Thyroid gland (tissue), 4 donors: ENCODE results near the gene KATNAL2.

Experiments
- POLR2A ChIP-seq, 2 donors: fragments of 450-650 bp; IDR thresholded peaks; one replicate each; pipeline ENCODE4 v1.6.1; 2017; ENCODE audit warnings: antibody characterized with exemption in 2 of 2, mild to moderate bottlenecking in 2 of 2, moderate library complexity in 1 of 2
- TF ChIP-seq, protein P1 (sequence below), 6 experiments: fragments of 200-600 bp in 3 of 6; fragments of 450-650 bp in 3 of 6; sonication (generic) in 3 of 6; IDR thresholded peaks; one replicate each; pipeline ENCODE4 v1.5.1; 2016 to 2019; ENCODE audit warnings: antibody characterized with exemption in 6 of 6, mild to moderate bottlenecking in 2 of 6, inconsistent platforms in 1 of 6, moderate library complexity in 1 of 6

DNA sequence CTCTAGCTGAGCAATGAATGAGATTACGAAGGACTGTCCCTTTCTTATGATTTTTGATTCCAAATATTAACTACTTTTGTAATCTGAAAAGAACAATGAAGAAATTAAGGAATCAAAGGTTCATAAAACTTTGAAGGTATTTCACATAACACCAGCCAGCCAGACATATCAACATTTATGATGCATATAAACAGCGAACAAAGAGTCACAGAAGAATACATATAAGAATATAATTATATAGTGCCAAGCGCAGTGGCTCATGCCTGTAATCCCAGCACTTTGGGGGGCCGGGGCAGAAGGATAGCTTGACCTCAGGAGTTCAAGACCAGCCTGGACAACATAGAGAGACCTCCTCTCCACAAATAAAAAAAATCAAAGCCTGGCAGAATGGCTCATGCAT lies 34.2 kb upstream of the KATNAL2 start:
- TF ChIP-seq, protein P1, sequence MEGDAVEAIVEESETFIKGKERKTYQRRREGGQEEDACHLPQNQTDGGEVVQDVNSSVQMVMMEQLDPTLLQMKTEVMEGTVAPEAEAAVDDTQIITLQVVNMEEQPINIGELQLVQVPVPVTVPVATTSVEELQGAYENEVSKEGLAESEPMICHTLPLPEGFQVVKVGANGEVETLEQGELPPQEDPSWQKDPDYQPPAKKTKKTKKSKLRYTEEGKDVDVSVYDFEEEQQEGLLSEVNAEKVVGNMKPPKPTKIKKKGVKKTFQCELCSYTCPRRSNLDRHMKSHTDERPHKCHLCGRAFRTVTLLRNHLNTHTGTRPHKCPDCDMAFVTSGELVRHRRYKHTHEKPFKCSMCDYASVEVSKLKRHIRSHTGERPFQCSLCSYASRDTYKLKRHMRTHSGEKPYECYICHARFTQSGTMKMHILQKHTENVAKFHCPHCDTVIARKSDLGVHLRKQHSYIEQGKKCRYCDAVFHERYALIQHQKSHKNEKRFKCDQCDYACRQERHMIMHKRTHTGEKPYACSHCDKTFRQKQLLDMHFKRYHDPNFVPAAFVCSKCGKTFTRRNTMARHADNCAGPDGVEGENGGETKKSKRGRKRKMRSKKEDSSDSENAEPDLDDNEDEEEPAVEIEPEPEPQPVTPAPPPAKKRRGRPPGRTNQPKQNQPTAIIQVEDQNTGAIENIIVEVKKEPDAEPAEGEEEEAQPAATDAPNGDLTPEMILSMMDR (IDR thresholded peaks at IDR 0.05): no peak
- TF ChIP-seq POLR2A (IDR thresholded peaks at IDR 0.05): no peak
